GM06990 (cell line): ENCODE measurements around the gene DUSP21.
A peak's percentile ranks its signal among the peaks of the same experiment; 100 is the strongest.
"Not testable (repeated sequence)": the region's sequence is repeated elsewhere in the genome, so short reads cannot be mapped to it uniquely, and the experiment has no call there.

Experiments
- DNase-seq: peaks from one replicate; pipeline ENCODE4 v3.0.0-alpha.2; 2011; ENCODE audit not compliant: insufficient read length; ENCODE audit errors: extremely low read depth
- H3K27me3 ChIP-seq: replicated peaks from 2 replicates; pipeline ENCODE4 v1.6.0; 2011; ENCODE audit warnings: low read length; ENCODE audit not compliant: control insufficient read depth, insufficient read depth
- H3K36me3 ChIP-seq: 2 replicates; pipeline ENCODE4 v1.5.1; 2011; ENCODE audit warnings: low read length; ENCODE audit not compliant: control insufficient read depth, insufficient read depth
- H3K4me3 ChIP-seq: replicated peaks from 2 replicates; pipeline ENCODE4 v1.5.1; 2011; ENCODE audit warnings: low read depth, mild to moderate bottlenecking, control low read depth, low read length
- TF ChIP-seq, protein P1 (sequence below): IDR thresholded peaks from 2 replicates; pipeline ENCODE4 v1.5.1; 2011; ENCODE audit warnings: low read length, control low read depth, mild to moderate bottlenecking, inconsistent platforms; ENCODE audit not compliant: insufficient read depth, poor library complexity, severe bottlenecking

Gene DUSP21

DNA sequence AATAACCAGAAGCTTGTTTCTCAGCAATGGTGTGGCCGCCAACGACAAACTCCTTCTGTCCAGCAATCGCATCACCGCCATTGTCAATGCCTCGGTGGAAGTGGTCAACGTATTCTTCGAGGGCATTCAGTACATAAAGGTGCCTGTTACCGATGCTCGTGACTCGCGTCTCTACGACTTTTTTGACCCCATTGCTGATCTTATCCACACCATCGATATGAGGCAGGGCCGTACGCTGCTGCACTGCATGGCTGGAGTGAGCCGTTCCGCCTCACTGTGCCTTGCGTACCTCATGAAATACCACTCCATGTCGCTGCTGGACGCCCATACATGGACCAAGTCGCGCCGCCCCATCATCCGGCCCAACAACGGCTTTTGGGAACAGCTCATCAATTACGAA is 383 bp downstream of the DUSP21 start:
- Histone ChIP-seq H3K36me3 (no peaks in the 10 kb centered on the region), H3K4me3 (no peak overlapping the region), H3K27me3 (no peaks in the 10 kb centered on the region)
- TF ChIP-seq, protein P1, sequence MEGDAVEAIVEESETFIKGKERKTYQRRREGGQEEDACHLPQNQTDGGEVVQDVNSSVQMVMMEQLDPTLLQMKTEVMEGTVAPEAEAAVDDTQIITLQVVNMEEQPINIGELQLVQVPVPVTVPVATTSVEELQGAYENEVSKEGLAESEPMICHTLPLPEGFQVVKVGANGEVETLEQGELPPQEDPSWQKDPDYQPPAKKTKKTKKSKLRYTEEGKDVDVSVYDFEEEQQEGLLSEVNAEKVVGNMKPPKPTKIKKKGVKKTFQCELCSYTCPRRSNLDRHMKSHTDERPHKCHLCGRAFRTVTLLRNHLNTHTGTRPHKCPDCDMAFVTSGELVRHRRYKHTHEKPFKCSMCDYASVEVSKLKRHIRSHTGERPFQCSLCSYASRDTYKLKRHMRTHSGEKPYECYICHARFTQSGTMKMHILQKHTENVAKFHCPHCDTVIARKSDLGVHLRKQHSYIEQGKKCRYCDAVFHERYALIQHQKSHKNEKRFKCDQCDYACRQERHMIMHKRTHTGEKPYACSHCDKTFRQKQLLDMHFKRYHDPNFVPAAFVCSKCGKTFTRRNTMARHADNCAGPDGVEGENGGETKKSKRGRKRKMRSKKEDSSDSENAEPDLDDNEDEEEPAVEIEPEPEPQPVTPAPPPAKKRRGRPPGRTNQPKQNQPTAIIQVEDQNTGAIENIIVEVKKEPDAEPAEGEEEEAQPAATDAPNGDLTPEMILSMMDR: no peak
- DNase-seq: no peak

DNA sequence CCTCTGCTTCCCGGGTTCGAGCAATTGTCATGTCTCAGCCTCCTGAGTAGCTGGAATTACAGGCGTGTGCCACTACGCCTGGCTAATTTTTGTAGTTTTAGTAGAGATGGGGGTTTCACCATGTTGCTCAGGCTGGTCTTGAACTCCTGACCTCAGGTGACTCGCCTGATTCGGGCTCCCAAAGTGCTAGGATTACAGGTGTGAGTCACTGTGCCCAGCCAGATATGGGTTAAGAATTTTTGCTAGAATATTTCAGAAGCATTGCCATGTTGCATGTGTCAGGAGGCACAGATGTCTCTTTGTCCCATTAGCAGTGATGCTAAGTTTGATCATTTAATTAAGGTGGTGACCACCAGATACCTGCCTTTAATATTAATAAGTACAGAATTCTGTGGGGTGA is 7.1 kb downstream of the DUSP21 start:
- not testable (repeated sequence) for DNase-seq, H3K27me3 ChIP-seq, H3K36me3 ChIP-seq, H3K4me3 ChIP-seq

DNA sequence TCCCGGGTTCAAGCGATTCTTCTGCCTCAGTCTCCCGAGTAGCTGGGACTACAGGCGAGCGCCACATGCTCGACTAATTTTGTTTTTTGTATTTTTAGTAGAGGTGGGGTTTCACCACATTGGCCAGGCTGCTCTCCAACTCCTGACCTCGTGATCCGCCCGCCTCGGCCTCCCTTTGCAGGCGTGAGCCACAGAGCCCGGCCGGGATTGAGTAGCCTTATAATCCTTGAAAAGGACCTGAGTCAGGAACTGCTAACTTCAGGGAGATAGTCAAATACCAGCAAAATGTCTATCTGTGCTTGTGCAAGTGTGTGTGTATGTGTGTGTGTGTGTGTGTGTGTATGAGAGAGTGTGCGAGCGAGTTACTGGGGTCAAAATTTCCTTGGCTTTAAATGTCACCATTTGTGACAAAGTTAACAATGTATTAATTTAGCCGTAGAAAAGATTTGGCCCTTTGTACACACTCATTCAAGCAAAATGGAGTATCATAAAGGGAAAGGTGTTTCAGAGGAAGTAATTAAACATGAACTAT is 27.4 kb downstream of the DUSP21 start:
- no peak for DNase-seq
- H3K27me3 ChIP-seq: no peaks in the 10 kb centered on the region
- TF ChIP-seq, protein P1: no peak
- H3K4me3 ChIP-seq: peak overlapping the region; percentile 75
- H3K36me3 ChIP-seq: no peaks in the 10 kb centered on the region; the same call in 1 of the 2 replicates

DNA sequence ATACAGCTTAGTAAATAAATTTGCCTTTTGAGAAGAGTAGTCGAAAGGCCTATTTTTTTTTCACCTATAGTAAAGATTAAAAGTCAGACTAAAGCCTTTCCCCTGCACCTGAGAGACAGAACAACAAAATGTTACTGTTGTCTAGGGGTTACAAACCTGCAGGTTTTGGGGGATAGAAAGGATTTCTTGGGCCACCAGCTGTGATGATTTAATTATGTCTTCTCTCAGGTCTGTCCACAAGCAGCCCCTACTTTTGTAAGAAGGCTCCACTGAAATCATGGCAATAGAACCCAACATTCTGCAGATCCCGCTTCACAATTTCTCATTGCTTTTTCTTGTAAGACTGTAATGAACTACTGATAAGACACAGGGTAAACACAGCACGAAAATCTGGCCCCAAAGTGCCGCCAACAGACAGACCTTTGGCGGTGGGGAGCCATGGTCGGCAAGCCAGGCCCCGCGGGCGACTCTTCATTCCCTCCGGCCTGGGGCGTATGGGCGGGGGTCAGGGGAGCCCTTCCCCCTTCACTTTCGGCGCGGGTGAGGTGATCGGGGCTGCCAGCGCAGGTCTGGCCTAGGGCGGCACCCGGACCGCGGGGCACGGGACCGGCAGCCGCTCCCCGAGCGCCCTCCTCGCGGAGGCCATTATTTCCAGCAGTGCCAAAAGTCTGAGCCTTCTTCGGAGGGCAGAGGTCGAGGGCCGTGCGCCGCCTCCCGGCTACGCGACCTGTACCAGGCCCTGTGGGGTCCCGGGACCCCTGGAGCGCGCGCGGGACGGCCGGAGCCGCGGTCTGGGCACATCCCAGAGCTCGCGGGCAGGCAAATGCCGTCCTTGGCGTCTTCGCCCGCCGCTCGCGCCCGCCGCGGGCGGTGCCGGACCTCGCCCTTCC is 28.4 kb downstream of the DUSP21 start:
- no peaks in the 10 kb centered on the region; the same call in 1 of the 2 replicates for H3K36me3 ChIP-seq
- H3K4me3 ChIP-seq: peak overlapping the region; percentile 75
- H3K27me3 ChIP-seq: no peaks in the 10 kb centered on the region
- DNase-seq: no peak
- TF ChIP-seq, protein P1: no peak

DNA sequence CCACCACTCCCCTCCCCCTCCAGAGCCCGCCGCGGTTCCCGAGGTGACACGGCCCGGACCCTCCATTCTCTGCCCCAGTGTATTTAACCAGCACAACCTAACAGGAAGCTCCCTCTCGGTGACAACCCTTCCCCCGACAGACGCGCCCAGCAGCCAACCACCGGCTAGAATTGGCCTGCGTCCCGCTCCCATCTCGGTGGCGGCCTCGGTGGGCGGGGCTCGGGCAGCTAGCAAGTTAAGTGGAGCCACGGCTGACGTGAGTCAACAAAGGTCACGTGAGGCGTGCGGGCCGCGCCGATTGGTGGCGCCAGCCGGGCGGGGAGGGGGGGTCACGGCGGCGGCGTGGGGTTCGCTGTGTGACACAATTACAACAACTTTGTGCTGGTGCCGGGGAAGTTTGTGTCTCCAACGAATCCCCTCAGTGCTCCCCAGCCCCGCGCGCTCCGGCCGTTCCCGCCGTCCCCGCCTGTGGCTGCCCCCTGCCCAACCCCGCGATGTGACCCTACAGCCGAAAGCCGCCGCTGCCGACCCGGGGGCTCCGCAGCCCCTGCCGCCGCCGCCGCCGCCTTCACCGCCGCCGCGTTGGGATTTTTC is 29.1 kb downstream of the DUSP21 start, which contains the start of gene KDM6A:
Gene KDM6A, plus strand, starts transcription at position 368 of the 594 bp plus-strand sequence. CDS start 364 bp downstream, outside the sequence.
- peak; percentile 100 for DNase-seq
- no peaks in the 10 kb centered on the region for H3K27me3 ChIP-seq
- no peaks in the 10 kb centered on the region; the same call in 1 of the 2 replicates for H3K36me3 ChIP-seq
- peak within 1 kb of the TSS; percentile 75 for H3K4me3 ChIP-seq
- TF ChIP-seq, protein P1: no peak
